Stimulated activated CD8-positive, alpha-beta memory T cell treated with anti-CD3 and anti-CD28 coated beads, Interleukin-12 subunit alpha, Interleukin-12 subunit beta, amount 100 ng/mL, for 24 hours (primary cell): ENCODE data around the gene NPTX1.

Experiments
- DNase-seq: peaks from one replicate; pipeline ENCODE4 v3.0.0-alpha.2; 2020; ENCODE audit errors: extremely low read depth

Gene NPTX1

GRCh38 chr17:80503921-80504320, 27.5 kb upstream of the NPTX1 start:
- DNase-seq: no peak

GRCh38 chr17:80503031-80503430, 26.6 kb upstream of the NPTX1 start:
- no peak for DNase-seq

DNA sequence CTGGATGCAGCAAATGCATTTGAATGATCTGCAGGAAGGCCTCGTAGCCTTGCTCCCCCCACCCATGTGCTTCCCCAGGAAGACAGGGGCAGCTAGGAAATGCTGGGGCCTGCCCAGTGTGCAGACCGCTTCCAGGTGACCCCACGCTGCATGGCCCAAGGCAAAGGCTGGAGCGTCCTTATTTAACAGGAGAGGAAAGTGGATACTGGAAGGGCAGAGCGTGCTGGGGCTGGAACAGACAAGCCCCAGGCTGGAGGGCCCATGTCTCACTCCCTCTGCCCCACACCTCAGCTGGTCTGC, 26.1 kb upstream of the NPTX1 start:
- no peak for DNase-seq

DNA sequence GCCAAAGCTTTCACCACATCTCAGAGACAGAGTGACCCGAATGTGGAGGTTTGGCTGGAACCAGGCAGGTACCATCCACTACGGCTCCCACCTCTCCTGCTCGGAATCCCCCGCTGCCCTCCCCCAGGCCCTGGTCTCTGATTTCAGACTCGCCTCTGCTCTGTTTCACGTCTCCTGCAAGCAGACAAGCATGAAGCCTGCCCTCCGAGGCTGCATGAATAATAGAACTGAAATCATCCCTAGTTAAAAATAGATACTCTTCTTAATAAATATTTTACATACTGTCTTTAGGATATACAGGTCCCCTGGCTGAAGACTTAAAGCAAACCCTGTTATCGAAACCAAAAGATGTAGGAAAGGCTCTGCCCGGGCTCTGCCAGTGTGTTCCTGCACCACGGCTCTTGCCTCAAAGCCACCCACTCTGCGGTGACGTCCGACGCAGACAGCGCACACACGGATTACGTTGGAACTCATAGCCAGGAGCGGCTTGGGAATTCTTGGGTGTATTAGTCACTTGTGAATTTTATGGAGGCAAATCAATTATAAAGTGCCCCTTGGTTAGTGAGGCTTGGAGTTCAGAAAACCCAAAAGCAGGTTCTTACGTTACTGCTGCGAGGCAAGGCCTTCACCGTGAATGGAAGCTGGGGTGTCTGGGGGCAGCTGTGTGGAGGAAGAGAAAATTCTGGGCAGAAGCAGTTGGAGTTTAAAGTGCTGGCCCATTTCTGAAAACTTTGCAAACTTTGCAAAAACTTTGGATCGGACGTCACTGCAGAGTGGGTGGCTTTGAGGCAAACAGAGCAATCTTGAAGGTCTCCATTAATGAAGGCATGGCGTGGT, 25.6 kb upstream of the NPTX1 start:
- no peak for DNase-seq

- no peak for DNase-seq
Observed at GRCh38 chr17:80499961-80500665, 23.7 kb upstream of the NPTX1 start.

DNA sequence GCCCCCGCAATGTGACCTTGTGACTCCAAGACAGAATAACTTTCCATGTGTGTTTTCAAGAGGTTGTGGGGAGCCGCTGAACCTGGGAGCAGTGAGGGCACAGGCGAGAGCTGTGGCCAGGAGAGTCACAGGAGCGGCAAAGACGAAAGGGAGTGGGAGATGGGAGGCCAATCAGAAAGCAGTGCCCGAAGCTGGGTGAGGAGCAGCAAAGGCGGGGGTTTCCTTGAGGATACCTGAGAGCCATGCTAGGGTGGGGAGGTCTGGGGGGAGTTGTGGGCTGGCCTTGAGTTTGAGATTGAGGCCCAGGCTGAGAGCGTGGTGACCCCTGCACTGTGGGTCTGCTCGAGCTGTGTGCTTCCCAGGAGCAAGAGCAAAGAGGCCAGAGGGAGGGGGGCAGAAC, 23.2 kb upstream of the NPTX1 start:
- DNase-seq: no peak

DNA sequence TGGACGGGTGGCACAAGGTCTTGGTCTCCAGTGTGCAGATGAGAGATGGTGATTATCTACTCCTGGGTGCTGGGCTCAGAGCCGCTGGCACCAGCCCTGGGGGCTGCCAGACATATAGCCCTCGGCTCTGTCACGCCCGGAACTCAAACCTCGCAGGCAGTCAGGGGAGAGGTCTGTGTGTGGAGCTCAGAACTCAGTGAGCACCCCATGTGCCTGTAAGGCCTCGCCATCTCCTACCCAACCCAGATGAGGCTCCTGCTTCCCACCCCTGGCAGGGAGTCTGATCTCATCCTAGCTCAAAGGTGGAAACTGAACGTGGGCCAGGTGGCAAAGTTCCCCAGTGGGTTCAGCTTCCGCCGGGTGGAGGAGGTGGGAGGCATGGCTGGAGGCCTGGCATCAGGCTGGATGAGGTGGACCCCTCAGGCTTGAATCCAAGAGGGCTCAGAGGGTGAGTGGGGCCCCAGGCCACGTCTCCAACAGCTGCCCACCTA, 22.6 kb upstream of the NPTX1 start:
- DNase-seq: no peak

- no peak for DNase-seq
Observed at GRCh38 chr17:80498242-80498919, 22.0 kb upstream of the NPTX1 start.

- no peak for DNase-seq
Observed at GRCh38 chr17:80497726-80498241, 21.4 kb upstream of the NPTX1 start.

DNA sequence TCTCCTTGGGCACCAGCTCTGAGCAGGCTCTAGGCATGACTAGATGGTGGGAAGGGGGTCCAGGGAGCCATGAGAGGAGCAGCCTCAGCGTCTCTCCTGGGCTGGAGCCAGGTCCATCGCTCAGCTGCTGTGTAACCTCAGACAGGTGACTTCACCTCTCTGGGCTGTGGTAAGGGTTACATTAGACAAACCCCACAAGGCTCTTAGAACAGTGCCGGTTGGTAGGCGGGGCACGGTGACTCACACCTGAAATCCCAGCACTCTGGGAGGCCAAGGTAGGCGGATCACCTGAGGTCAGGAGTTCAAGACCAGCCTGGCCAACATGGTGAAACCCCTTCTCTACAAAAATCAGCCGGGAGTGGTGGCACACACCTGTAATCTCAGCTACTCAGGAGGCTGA, 18.1 kb upstream of the NPTX1 start:
- no peak for DNase-seq

DNA sequence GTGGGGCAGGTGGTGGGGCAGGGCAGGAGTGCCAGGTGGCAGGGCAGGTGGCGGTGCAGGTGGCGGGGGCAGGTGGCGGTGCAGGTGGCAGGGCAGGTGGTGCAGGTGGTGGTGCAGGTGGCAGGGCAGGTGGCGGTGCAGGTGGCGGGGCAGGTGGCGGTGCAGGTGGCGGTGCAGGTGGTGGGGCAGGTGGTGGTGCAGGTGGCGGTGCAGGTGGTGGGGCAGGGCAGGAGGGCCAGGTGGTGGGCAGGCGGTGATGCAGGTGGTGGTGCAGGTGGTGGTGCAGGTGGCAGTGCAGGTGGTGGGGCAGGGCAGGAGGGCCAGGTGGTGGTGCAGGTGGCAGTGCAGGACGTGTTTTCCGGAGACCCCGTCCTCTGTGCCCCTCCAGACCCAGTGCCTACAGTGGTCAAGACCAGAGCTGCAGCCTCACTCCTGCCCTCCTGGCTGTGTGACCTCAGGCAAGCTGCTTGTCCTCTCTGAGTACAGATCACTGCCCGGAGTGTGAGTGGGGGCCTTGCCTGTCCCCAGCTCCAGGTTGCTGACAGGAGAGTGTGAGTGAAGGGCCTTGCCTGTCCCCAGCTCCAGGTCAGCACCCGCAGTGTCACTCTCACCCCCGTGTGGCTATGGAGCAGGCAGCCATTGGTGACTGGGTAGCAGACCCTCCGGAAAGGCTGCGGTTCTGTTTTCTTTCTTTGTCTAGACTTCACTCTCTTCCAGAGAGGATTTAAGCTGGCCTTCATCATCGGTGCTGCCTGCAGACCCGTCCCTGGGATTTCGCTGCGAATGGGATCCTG, 16.1 kb upstream of the NPTX1 start:
- DNase-seq: no peak

DNA sequence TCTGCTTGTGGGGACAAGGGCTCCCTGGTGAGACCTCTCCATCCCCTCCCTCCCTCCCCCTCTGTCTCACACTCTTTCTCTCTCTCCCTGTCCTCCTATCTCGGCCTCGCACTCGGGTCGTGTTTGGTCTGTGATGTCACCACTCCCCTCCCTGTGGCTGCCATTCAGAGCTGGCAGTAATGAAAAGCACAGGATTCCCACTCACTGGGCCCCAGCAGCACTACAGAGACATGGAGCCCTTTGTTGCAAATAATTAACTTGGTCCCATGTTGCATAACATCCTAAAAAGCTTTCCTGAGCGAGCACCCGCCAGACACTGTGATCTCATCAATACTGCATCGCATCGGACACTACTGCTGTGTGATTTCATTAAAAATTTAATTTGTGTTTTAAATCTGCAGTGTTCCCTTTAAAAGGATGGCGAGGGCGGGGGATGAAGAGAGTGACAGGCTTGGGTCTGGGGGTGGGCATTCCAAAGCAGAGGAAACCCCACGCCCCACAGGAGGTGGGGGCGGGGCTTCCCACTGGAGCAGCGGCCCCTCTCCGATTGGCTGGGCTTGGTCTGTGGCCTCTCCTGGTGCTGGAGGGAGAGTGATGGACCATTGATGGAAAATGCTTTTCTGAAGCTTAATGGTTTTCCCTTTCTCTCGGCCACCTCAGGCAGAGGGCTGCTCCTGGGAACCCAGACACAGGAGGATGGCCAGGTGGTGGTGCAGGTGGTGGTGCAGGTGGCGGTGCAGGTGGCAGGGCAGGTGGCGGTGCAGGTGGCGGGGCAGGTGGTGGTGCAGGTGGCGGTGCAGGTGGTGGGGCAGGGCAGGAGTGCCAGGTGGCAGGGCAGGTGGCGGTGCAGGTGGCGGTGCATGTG, 15.3 kb upstream of the NPTX1 start:
- DNase-seq: no peak

- DNase-seq: no peak
Observed at GRCh38 chr17:80487511-80487910, 11.1 kb upstream of the NPTX1 start.

DNA sequence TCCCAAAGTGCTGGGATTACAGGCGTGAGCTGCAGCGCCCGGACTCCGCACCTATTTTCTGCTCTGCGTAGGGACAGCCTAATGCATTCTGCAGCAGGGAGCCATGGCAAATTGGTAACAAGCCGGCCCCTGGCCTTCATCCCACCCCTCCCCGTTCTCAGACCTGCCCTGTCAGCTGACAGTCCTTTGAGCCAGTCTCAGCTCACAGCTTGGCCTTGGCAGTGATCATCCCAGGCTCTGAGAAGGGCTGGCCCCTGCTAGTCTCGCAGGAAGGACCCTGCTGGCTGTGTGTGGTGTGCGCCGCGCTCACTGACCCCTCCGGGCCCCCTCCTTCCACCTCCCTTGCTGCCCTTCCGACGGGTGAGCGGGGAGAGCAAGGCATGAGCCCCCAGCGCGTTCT, 10.3 kb upstream of the NPTX1 start:
- DNase-seq: no peak

GRCh38 chr17:80485846-80486245, 9.4 kb upstream of the NPTX1 start:
- no peak for DNase-seq

GRCh38 chr17:80482555-80483308, 6.3 kb upstream of the NPTX1 start:
- DNase-seq: no peak

DNA sequence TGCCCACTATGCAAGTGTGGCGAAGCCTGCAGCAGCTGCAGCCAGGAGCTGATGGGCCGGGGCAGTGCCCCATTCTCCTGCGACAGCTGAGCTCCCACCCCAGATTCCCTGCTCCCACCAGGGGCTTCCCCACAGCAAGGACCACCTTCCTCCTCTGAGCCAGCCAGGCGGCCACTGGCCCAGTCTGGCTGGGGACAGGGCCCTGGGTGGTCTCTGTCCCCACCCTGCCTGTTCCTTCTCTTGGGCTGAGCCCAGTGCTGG, 5.6 kb upstream of the NPTX1 start:
- DNase-seq: no peak

DNA sequence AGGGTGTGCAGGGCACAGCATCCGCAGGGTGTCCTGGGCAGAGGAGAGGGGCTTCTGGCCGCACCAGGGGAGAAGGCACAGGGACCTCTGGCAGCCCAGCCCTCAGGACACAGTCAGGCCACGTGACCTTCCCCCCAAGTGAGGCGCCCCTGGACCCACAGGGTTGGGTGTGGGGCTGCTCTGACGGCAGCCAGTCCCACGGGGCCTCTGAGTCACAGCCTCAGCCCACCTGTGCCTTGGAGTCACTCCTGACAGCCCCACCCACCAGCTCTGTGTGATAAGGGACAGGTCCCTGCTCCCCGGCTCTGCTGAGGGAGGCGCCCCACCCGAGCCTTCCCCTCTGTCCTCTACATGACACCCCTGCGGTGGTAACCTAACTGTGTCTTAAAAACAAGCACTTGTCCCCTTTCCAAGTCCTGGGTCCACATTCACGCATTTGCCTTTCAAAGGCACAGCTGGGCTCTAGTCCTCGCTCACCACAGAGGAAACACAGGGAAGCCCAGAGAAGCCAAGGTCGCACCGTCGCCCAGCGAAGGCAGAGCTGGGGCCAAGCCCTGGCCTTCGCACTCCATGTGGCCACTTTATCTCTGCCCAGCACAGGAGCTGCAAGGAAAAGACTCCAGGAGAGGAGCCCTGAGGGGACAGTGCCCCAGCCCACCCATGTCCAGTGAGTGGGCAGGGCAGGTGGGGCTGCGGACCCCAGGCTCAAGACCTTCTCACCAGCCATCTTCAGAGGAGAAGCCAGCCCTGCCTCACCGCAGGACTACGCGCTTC, 5.1 kb upstream of the NPTX1 start:
- no peak for DNase-seq

- no peak for DNase-seq
Observed at GRCh38 chr17:80480248-80480647, 3.8 kb upstream of the NPTX1 start.

DNA sequence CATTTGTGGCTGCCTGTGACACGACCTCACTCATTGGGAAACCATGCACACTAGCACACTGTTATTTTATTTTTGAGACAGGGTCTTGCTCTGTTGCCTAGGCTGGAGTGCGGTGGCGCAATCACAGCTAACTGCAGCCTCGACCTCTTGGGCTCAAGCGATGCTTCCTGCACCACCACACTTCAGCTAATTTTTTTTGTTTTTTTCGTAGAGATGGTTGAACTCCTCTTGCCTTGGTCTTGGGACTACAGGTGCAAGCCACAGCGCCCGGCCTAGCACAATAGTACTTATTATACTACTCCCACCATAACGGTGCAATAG, 2.8 kb upstream of the NPTX1 start:
- DNase-seq: no peak
